ENCODE data around the gene F10.

- no peak for TF ChIP-seq CTCF (IDR thresholded peaks at IDR 0.05)
- no peak for TF ChIP-seq EZH2 (IDR thresholded peaks at IDR 0.05; ENCODE audit: borderline replicate concordance, insufficient read depth, low read depth, low read length, poor library complexity, severe bottlenecking)
These were observed 26.4 kb upstream of the F10 start for GRCh38 chr13:113096052-113096744.
